Uterus (tissue), 4 donors: Measurements from ENCODE around the gene RAP1A. TPM values are rescaled to one million over a fixed set of nuclear protein-coding genes. Genes with fewer than 3 reads are reported as not detected.

Experiments used
- DNase-seq, 2 donors: peaks; one replicate each; pipeline ENCODE4 v3.0.0-alpha.2; 2019 to 2020
- H3K27ac ChIP-seq, 2 donors: fragments of 200-600 bp; sonication (generic); 1 replicate in 1 of 2; 2 replicates in 1 of 2; pipeline ENCODE4 v1.5.1; 2016 to 2018
- H3K27me3 ChIP-seq, 2 donors: fragments of 200-600 bp; sonication (generic); one replicate each; pipeline ENCODE4 v1.5.1; 2018 to 2019; ENCODE audit warnings: control low read depth in 1 of 2
- H3K36me3 ChIP-seq, 2 donors: fragments of 200-600 bp; sonication (generic); one replicate each; pipeline ENCODE4 v1.5.1; 2019; ENCODE audit warnings: control low read depth in 1 of 2
- H3K4me1 ChIP-seq, 2 donors: fragments of 200-600 bp; sonication (generic); one replicate each; pipeline ENCODE4 v1.5.1; 2018 to 2019; ENCODE audit warnings: control low read depth in 1 of 2
- H3K4me3 ChIP-seq, 2 donors: fragments of 200-600 bp; sonication (generic); 1 replicate in 1 of 2; 2 replicates in 1 of 2; pipeline ENCODE4 v1.5.1; 2018 to 2019; ENCODE audit warnings: mild to moderate bottlenecking in 1 of 2
- H3K9me3 ChIP-seq, 2 donors: fragments of 200-600 bp; sonication (generic); one replicate each; pipeline ENCODE4 v1.5.1; 2019; ENCODE audit warnings: control low read depth in 1 of 2
- CTCF ChIP-seq, 4 experiments: fragments of 200-600 bp in 2 of 4; fragments of 450-650 bp in 2 of 4; sonication (generic) in 2 of 4; IDR thresholded peaks; one replicate each; pipeline ENCODE4 v1.5.1; 2016 to 2019; ENCODE audit warnings: antibody characterized with exemption in 4 of 4, mild to moderate bottlenecking in 2 of 4, moderate library complexity in 1 of 4
- POLR2A ChIP-seq, 2 donors: fragments of 450-650 bp; IDR thresholded peaks; one replicate each; pipeline ENCODE4 v1.6.1; 2016; ENCODE audit warnings: antibody characterized with exemption in 2 of 2, mild to moderate bottlenecking in 1 of 2, moderate library complexity in 1 of 2
- intact Hi-C: fragments of 100-400 bp; cut with DNase I; formaldehyde crosslinking; loops from one replicate; pipeline ENCODE4 v1.15.1; 2023; ENCODE audit warnings: low total_unique reads
- total RNA-seq, 4 donors: library from RNA; depleted of rRNA in 3 of 4; stranded (reverse); fragments of >200 nt in 3 of 4; gene quantifications; one replicate each; pipeline versions ENCODE4 v1.1.0 to v1.2.4, GENCODE V29; 2014 to 2023
- donor health status: DM: yes; HTN: yes; CAD: no.

The RAP1A gene
- total RNA-seq, 4 donors from 2014 or later: 47.6 to 94.8 (median 60.2) TPM

- H3K4me3 ChIP-seq: no peak overlapping the region
- H3K9me3 ChIP-seq: no peaks in the 10 kb centered on the region
- no peaks in the 10 kb centered on the region for H3K36me3 ChIP-seq
- intact Hi-C loops: no loop called here
- peak in 1 of 2 donors; percentile 2 for DNase-seq
- TF ChIP-seq POLR2A (IDR thresholded peaks at IDR 0.05) (no peak), CTCF (IDR thresholded peaks at IDR 0.05) (no peak)
- no peaks in the 10 kb centered on the region for H3K27me3 ChIP-seq
- H3K27ac ChIP-seq: no peak overlapping the region
- H3K4me1 ChIP-seq: peaks cover 0 to 6% of the 10 kb centered on the region in 2 donors
Measured at GRCh38 chr1:111734856-111735255, 115.3 kb downstream of the RAP1A start.

- no peaks in the 10 kb centered on the region for H3K36me3 ChIP-seq
- intact Hi-C loops: no loop called here
- no peaks in the 10 kb centered on the region for H3K27me3 ChIP-seq
- DNase-seq: no peak
- no peak overlapping the region for H3K27ac ChIP-seq
- no peak overlapping the region for H3K4me3 ChIP-seq
- H3K4me1 ChIP-seq: peaks cover 0 to 6% of the 10 kb centered on the region in 2 donors
- no peak for TF ChIP-seq POLR2A (IDR thresholded peaks at IDR 0.05)
- no peak for TF ChIP-seq CTCF (IDR thresholded peaks at IDR 0.05)
- no peaks in the 10 kb centered on the region for H3K9me3 ChIP-seq
Measured at GRCh38 chr1:111735321-111735720, 115.7 kb downstream of the RAP1A start.

DNA sequence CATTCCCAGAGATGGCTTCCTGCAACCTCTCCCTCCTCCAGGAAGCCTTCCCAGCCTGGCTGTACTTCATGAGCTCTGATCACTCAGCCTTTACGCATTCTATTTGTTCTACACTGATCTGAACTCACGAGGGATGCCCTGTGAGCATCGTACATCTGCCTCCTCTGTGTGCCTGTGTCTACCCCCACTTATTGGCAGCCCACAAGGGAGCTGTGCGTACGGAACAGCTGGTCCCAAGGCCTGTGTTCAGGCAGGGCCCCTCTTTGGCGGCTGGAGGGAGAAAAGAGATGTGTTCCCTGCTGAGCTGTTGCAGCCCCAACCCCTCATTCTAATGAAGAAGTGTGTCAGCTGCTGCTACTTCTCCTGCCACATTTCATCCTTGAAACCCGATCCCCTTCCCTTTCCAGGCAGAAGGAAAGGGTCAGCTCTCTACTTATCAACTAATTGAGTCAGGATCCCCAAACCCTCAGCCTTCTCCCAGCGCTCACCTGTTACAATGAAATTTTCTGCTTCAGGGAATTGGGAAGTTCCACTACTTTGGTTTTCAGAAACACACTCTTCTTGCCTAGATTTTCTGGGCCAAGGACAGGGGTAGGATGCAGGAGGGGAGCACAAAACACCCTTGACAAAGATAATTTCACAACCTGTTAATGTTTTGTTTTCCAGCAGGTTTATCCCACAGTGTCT lies 116.4 kb downstream of the RAP1A start:
- TF ChIP-seq CTCF (IDR thresholded peaks at IDR 0.05) (no peak), POLR2A (IDR thresholded peaks at IDR 0.05) (no peak)
- no peaks in the 10 kb centered on the region for H3K9me3 ChIP-seq
- peak in 1 of 2 donors; percentile 11 for DNase-seq
- H3K27me3 ChIP-seq: no peaks in the 10 kb centered on the region
- H3K36me3 ChIP-seq: no peaks in the 10 kb centered on the region
- H3K4me1 ChIP-seq: peaks cover 0 to 6% of the 10 kb centered on the region in 2 donors
- intact Hi-C loops: no loop called here
- no peak overlapping the region for H3K4me3 ChIP-seq
- no peak overlapping the region for H3K27ac ChIP-seq

- peak in 1 of 2 donors; percentile 29 for DNase-seq
- no peak overlapping the region for H3K4me3 ChIP-seq
- H3K4me1 ChIP-seq: peaks cover 0 to 6% of the 10 kb centered on the region in 2 donors
- no peak for TF ChIP-seq CTCF (IDR thresholded peaks at IDR 0.05)
- TF ChIP-seq POLR2A (IDR thresholded peaks at IDR 0.05): no peak
- no peaks in the 10 kb centered on the region for H3K36me3 ChIP-seq
- H3K27me3 ChIP-seq: no peaks in the 10 kb centered on the region
- intact Hi-C loops: no loop called here
- H3K9me3 ChIP-seq: no peaks in the 10 kb centered on the region
- H3K27ac ChIP-seq: peak overlapping the region in 1 of 2 donors; percentile 88
Measured at GRCh38 chr1:111736548-111737215, 117.1 kb downstream of the RAP1A start.
